ENCODE results near the gene ESAM.

GRCh38 chr11:124804884-124805283 is 42.8 kb upstream of the ESAM start:
- TF ChIP-seq, protein P1, sequence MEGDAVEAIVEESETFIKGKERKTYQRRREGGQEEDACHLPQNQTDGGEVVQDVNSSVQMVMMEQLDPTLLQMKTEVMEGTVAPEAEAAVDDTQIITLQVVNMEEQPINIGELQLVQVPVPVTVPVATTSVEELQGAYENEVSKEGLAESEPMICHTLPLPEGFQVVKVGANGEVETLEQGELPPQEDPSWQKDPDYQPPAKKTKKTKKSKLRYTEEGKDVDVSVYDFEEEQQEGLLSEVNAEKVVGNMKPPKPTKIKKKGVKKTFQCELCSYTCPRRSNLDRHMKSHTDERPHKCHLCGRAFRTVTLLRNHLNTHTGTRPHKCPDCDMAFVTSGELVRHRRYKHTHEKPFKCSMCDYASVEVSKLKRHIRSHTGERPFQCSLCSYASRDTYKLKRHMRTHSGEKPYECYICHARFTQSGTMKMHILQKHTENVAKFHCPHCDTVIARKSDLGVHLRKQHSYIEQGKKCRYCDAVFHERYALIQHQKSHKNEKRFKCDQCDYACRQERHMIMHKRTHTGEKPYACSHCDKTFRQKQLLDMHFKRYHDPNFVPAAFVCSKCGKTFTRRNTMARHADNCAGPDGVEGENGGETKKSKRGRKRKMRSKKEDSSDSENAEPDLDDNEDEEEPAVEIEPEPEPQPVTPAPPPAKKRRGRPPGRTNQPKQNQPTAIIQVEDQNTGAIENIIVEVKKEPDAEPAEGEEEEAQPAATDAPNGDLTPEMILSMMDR (IDR thresholded peaks at IDR 0.05), result no peak
- no peak for TF ChIP-seq EZH2 (IDR thresholded peaks at IDR 0.05; ENCODE audit: borderline replicate concordance, insufficient read depth, low read depth, low read length, poor library complexity, severe bottlenecking)
